IPS-NIHi7 (cell line): ENCODE measurements around the gene KDR.

ENCODE experiments used
- DNase-seq: peaks from one replicate; pipeline ENCODE4 v3.0.0; 2012; ENCODE audit warnings: mixed read lengths; ENCODE audit errors: extremely low spot score

The KDR gene

DNA sequence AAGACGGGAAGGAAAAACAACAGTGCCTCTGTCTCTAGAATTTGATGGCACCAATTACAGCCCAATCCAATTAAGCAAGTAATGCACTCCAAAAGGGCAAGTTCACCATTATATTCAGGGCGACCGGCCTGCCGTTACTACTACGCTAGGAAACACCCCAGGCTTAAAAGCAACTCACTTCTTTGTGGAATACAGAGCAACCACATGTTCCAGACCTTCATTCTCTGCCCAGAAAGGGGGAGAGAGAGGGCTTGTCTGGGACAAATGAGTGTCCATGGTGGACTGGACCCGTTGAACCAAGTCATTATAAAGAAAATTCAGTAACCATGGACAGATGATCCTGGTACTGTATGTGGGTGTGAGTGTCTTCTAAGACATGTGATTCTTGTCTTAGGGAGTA is 1.6 kb downstream of the KDR start:
- DNase-seq, result no peak

DNA sequence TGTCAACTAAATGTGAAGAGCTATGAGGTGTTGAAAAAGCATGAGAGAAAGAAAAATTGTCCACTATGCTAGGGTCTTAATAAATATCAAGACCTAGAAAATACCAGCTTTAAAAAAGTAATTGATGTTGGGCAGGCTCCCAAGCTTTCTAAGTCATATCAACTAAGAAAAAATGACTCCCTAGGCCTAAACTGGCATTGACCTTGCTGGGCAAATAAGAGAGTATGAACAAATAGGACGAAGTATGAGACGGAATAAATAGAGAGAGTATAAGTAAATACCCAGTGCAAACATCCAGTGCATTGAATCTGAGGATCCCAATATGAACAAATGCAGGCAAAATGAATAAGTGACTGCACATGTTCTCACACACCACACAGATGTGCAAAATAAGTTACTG is 3.2 kb downstream of the KDR start:
- DNase-seq, result no peak

DNA sequence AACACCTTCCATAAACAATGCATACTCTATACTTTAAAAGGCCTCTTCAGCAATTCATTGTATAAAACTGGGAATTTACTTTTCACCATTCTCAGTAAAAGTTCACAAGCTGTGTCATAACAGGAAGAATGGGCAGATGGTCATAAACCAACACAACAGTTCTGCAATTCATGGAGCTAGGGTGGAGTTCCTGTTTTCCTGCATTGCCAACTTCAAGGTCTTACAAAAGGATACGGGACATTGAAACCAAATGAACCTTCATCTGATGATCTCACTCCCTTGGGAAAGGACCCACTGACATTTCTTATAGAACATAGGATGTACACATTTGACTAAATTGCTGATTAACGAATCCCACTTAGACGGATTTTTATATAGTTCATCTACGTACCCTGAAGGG is 4.1 kb downstream of the KDR start:
- no peak for DNase-seq

GRCh38 chr4:55118397-55118796 is 7.0 kb downstream of the KDR start:
- DNase-seq, result no peak

- DNase-seq, result no peak
Measured at GRCh38 chr4:55117511-55117910, 7.9 kb downstream of the KDR start.

DNA sequence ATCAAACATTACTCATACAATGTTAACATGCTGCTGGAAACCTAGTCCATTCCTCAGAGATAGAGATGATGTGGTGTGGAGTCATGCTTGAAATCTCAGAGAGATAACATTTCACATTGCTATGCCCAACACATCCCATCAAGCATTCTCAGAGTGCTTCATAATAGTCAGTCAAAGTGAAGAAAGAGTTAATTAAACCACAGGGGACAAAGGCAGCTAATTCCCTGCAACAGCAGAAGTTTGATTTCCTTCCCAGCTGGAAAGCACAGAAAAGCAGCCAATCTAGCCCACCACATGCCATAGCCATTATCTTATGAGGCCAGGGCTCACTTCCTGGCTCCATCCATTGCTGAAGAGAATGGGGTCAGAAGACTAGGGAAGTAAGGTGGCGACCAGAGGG is 8.9 kb downstream of the KDR start:
- DNase-seq, result no peak

DNA sequence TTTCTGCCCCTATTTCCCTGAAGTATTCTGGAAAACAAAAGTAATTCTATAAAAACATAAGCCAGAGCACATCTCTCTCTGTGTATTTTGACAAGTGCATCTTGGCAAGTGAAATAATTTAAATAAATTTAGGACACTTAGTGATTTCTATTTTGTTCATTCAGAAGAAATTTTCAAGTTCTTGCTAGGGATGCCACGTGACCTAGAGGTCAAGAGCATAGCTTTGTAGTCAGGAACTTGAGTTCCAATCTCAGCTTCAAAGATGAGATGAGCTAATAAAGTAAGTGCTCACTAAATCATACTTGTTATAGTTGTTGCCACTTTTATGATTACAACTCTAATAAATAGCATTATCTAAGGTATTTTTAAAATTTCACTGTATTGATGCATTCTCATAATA is 13.8 kb downstream of the KDR start:
- no peak for DNase-seq

DNA sequence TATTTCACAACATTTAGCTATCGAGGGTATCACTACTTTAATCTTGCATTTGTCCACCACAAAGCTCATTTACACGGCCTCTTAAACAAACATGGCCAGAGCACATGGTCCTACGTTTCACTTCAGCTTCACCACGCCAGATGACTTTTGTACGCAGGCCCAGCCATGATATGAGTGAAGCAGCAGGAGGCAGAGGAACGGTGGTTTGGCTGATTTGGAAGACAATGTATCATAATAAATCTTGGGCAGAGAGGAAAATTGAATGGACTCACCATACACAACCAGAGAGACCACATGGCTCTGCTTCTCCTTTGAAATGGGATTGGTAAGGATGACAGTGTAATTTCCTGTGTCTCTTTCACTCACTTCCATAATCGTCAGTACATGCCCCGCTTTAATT is 15.3 kb downstream of the KDR start:
- no peak for DNase-seq

DNA sequence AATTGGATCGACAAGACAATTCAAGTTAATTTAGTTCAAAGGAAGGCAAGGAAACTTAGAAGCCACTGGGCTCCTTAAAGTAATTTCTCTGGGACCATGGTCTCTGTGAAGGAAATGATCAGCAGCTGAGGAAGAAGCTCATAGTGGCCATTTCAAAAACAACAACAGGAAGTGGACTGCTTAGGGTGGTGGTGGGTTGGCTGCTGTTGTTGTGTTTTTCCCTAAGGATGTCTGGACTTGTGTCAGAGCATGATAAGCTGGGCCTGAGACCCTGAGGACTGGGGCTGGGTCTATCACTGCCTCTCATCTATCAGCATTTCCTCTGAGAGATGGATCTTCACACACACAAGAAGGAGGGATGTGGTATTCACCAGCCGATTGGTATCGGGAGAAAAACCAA is 18.3 kb downstream of the KDR start:
- no peak for DNase-seq

GRCh38 chr4:55103224-55103623 is 22.2 kb downstream of the KDR start:
- no peak for DNase-seq

GRCh38 chr4:55099816-55100215 is 25.6 kb downstream of the KDR start:
- no peak for DNase-seq

DNA sequence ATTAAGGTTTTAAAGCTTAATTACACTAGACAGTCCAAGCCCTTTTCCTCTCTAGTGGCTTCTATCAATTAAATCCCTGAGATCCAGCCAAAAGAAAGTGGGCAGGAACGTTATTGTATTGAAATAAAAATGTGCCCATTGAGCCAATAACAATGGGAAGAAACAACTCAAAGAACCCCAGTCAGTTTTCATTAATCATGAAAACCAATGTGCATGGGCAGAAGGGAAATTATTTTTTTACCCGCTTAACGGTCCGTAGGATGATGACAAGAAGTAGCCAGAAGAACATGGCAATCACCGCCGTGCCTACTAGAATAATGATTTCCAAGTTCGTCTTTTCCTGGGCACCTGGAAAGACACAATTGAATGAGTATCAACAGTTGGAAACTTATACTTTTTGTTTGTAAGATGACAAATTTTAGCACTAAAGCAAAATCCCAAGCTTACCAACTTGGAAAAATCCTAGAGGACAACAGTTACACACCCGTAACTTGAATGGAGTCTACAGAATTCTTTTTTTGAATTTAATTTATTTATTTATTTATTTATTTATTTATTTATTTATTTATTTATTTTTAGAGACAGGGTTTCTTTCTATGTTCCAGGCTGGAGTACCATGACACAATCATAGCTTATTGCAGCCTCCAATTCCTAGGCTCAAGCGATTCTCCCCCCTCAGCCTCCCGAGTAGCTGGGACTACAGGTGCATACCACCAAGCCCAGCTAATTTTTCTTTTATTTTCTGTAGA is 26.8 kb downstream of the KDR start:
- no peak for DNase-seq

DNA sequence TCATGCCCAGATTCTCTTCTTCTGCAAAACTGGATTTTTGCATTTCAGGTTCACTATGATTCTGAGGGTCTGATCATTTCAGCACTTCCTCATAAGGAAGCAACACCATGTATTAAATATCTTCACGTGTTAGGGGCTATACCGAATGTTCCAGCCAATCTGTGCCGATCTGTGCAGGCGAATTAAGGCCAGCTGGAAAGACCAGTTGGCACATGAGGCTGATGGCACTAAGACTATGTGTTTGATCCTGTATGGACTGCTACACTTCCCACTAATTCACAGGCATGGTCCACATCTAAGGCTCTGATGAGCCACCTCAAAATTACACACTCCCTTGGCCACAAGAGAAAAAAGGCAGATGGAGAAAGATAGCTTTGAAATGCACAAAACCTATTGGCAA is 28.8 kb downstream of the KDR start:
- no peak for DNase-seq

- DNase-seq, result no peak
Measured at GRCh38 chr4:55096045-55096444, 29.4 kb downstream of the KDR start.

GRCh38 chr4:55092504-55092903 is 32.9 kb downstream of the KDR start:
- no peak for DNase-seq

- DNase-seq, result no peak
Measured at GRCh38 chr4:55089916-55090315, 35.5 kb downstream of the KDR start.

- DNase-seq, result no peak
Measured at GRCh38 chr4:55087913-55088260, 37.5 kb downstream of the KDR start.

DNA sequence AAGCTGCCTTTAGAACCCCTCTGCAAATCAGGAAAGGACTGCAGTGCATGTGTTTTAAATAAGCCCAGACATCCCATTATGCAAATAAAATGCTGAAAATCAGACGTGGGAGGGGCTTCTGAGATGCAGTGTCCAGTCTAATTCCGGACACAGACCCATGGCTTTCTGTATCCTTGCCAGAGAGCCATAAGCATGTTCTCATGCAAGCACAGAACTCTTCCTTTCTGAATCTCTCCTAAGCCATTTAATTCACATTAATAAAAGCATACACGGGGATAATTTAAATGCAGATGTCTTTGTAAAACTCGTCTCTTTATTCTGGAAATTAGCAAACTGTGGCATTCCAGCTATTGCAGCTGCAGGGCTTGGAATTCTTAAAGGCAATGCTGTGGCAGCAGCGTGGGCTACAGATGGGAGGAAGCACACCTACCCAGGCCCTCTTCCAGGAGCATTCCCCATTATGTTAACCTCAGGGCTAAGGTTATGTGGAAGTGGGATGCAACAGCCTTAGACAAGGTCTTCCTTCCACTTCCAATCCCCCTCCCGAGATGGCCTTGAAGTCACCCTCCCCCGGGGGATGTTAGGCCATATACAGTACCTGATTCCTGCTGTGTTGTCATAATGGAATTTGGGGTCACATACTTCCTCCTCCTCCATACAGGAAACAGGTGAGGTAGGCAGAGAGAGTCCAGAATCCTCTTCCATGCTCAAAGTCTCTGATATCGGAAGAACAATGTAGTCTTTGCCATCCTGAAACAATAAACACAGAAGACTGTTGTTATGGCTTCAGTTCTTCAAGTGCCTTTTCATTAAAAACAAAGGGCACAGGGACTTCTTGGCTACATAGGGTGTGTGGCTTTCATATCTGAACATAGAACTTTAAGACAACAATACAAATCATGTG is 38.1 kb downstream of the KDR start:
- DNase-seq, result no peak

- no peak for DNase-seq
Measured at GRCh38 chr4:55086578-55086977, 38.8 kb downstream of the KDR start.

GRCh38 chr4:55083735-55084134 is 41.7 kb downstream of the KDR start:
- DNase-seq, result no peak

DNA sequence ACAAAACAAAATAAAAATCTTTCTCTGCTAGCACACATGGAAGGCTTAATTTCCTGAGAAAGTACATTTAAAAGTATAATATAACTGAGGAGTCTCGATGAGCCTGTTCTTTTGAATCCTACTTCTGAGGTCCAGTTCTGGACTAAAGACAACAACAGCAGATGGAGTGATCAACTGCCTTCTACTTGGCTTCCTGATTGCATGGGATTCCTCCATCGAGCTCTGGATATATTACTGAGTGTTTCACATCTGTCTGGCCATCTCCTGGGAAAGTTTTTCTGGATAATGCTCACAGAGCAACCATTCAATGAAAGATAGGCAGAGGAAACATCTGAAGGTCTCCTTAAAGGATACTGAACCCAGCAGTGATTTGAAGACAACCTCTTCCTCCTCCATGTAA is 42.6 kb downstream of the KDR start:
- no peak for DNase-seq

DNA sequence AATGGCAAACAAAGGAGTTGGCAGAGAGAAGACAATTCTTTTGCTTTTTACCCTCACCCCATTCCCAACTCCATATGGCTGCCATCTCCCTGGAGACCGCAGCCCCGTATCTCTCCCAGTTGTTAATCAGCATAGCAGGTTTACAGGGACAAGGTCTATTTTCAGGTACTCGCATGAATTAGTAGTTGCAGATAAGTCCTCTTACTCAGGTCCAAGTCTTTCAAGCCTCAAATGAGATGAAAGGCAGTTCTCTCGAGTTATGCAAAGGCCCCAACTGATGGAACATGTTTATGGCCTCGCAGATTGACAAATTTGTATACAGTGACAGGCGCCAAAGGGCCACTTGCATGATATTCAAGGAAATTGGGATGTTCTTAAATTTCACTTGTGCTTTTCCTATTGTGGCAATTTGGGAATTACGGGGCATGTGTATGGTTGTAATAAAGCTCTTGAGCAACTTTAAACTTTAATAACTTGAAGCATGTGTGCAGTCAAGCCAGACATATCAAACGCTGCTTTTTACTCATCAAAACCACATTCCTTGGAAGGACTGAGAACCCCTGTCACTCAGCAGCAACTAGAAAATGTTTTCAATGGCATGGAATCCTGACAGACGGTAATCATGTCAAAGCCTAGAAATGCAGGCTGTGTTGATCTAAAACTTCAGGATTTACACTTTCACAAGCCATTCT is 45.1 kb downstream of the KDR start:
- no peak for DNase-seq
